HG03097 (cell line): ENCODE data around the gene C12orf57.
A peak's percentile ranks its signal among the peaks of the same experiment; 100 is the strongest.

Source experiments
- ATAC-seq: cut with Tn5 transposase; IDR thresholded peaks from one replicate; pipeline ENCODE4 v1.9.1; 2021; ENCODE audit not compliant: unreplicated experiment, low FRiP score

Gene C12orf57

DNA sequence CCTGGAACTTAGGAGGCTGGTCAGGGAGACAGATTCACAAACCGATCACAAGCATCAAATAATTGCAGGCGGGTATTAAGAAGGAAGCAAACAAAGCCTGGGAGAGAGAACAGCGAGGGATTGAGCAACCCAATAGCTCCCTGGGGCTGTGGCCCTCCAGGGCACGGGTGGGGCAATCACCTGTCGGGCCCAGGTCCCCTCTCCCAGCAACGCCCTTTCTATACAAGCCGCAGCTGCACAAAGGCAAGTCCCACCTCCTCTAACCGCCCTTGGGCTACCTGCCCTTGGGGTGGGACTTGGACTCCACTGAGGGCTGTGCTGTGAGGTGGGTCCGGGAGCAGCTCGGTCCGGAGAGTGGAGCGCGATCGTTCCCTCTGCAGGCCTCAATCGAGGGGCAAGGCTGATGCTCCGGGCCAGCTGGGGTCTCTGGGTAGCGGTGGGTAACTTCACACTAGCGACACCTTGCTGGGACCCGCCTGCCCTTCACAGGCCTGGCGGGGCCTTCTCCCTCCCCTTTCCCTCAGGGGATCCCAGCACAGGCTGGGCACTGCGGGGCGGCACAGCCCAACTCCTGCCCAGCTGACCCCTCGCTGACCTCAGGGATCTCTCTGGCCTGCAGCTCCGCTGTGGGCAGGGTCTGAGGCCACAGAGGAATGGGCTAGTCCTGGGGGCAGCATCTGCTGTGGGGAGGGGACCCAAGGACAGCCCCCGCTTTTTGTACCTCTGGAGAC is 18.6 kb downstream of the C12orf57 start:
- ATAC-seq: no peak

GRCh38 chr12:6963016-6963731 is 19.4 kb downstream of the C12orf57 start:
- ATAC-seq: no peak

DNA sequence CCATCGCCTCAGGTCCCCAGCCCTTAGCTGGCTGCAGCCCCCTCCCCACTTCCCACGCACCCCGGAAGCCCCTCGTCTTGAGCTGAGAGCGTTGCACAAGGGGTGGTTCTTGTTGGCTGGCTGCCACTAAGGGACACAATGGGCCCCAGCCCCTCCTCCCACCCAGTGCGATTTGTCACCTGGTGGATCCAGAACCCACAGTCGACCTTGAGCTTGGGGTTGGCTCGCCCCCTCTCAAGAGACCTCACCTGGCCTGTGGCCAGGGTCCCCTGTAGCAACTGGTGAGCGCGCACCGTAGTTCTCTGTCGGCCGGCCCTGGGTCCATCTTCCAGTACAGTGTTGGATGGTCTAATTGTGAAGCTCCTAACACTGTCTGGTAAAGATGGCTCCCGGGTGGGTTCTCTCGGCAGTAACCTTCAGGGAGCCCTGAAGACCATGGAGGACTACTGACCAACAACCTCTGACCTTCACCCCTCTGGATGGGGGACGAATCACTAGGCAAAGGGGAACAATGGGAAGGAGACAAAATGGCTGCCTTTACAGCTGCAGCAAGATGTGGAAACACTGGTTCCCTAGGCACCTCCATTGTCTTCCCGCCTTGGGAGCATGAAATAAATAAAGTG is 20.1 kb downstream of the C12orf57 start:
- ATAC-seq: no peak

DNA sequence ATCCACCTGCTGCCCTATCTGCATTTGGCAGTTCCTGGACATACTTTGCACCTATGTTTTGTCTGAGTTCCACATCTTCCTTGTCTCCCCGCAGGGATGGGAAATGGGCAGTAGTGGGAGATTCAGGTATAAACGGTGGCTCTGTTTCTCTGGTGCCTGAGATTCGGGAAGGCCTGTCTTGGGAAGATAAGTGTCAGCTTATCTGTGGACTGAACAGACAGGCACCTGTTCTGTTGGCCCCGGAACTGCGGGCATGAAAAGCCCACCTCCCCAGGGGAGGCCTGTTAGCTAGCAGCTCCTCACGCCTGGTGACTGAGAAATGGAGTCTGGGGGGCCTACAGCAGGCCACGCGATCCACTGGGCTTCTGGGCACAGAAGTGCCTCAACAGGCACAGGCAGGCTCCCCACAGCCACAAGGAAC is 20.8 kb downstream of the C12orf57 start:
- no peak for ATAC-seq

DNA sequence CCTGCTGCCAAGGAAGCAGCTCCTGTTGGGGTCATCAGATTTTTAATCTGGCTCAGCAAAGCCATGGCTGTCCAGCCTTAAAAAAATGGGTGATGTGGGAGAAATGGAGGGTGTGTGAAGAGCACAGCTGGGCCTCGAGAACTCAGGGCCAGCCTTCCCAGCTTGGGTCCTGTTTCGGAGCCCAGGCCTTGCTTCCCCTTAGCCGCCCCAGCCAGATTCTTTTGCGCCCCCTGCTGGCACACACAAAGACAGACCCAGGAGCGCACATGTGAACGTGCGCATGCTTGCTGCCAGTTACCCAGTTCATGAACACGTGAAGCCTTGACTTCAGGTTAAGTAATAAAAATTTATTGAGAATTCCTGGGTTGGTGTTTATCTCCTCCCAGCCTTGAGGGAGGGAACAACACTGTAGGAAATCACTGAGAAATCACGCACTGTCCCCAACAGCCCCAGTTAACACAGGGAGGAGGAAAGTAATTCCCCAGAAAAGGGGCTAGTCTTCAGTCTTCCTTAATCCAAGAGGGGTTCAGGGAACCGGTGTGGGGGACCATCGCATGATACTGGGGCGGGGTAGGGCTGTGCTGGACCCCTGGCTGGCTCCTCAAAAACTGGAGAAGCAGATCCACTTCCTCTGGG is 21.3 kb downstream of the C12orf57 start:
- peak; percentile 37 for ATAC-seq

GRCh38 chr12:6965714-6966113 is 21.9 kb downstream of the C12orf57 start:
- no peak for ATAC-seq

GRCh38 chr12:6966351-6966750 is 22.5 kb downstream of the C12orf57 start:
- no peak for ATAC-seq

DNA sequence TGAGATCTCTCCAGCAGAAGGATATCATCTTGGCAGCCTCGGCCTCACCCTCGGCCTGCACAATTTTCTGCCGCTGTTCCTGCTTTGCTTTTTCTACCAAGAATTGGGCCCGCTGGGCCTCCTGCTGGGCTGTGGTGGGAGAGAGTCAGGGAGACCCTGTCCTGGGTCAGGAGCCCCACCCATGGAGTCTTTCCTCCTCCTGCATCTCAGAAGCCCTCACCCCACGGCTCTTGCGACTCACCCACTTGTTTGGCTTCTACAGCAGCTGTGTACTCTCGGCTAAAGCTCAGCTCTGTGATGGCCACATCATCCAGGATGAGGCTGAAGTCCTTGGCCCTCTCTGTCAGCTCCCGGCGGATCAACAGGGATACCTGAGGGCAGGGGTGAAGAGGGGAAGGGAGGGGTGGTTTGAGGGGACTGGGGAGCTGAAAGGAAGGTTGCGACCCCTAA is 23.9 kb downstream of the C12orf57 start:
- no peak for ATAC-seq

DNA sequence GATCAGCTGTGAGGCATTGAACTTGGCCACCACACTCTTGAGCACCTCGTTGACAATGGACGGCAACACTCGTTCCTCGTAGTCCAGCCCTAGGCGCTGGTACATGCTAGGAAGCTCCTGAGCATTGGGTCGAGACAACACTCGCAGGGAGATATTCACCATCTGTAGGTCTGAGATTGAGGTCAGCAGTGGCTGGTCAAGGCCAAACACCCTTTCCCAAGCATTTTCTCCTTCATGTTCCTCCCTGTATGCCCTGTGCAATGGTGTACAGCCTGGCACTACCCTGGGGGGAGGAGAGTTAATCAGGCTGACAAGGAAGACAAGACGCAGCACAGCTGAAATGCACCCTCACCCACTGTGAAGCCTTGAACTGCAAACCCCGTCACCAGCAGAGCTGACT is 24.6 kb downstream of the C12orf57 start:
- no peak for ATAC-seq

- peak; percentile 1 for ATAC-seq
Observed at GRCh38 chr12:6970096-6970527, 26.3 kb downstream of the C12orf57 start.

- ATAC-seq: no peak
Observed at GRCh38 chr12:6974180-6974579, 30.4 kb downstream of the C12orf57 start.

DNA sequence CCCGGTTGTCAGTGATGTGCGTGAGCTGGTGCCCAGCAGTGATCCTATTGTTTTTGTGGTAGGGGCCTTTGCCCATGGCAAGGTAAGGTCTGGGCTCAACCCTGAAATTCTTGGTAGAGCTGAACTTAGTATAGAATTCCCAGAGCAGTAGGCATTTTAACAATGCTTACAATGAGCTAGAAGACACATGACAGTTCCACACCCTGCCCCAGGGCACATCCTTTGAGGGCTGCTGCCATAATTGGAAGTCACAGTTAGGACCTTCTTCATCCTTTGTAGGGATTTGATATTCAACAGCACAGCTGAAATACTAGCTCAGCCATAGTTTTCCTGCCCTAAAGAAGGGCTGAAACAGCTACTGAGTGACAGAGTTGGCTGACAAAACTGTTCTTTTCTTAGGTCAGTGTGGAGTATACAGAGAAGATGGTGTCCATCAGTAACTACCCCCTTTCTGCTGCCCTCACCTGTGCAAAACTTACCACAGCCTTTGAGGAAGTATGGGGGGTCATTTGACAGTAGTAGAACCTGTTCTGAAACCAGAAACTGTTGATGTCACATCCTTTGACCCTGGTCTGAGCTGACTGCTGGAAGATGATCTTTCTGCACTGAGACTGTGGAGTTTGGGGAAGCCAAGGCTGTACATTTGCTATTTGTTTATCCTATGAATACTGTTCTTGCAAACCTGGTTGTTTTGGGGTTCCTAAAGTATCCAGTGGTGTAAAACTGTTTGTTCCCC is 31.6 kb downstream of the C12orf57 start:
- no peak for ATAC-seq

DNA sequence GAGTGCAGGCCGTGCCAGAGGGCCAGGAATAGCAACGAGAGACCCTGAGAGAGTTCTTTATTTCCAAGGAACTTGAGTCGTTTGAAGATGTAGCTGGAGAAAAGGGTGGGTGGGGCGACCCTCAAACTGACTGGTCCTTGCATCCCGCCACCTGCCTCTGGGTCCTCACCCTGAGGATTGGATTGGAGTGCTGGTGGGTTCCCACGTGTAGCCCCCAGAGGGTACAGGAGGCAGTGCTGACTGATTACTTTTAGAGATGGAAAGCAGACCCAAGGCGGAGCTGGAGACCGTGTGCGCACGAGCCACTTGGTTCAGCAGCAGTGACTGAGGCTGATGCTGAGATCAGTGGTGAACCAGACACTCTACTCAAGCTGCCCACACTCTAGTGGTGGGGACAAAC is 33.8 kb downstream of the C12orf57 start:
- no peak for ATAC-seq

- no peak for ATAC-seq
Observed at GRCh38 chr12:6978188-6978587, 34.4 kb downstream of the C12orf57 start.

GRCh38 chr12:6978611-6979011 is 34.8 kb downstream of the C12orf57 start:
- no peak for ATAC-seq

- no peak for ATAC-seq
Observed at GRCh38 chr12:6979021-6979420, 35.2 kb downstream of the C12orf57 start.

DNA sequence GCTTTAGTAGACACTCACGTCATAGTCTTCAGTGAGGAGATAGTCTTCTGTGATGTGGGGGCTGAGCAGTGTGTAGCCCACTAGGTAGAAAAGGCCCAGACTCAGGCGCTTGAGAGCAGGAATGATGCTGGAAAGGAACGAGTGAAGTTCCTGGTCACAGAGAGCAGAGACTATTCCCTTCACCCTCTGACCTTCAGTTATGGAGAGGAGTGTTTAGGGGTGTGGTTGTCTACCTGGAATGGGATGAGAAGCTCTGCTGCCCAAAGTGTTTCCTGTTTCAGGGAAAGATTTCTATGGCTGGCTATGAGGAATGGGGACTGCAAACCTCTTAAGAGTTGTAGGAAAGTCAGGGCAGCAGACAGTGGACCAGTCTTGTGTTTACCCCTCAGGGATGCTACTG is 35.6 kb downstream of the C12orf57 start:
- ATAC-seq: no peak

DNA sequence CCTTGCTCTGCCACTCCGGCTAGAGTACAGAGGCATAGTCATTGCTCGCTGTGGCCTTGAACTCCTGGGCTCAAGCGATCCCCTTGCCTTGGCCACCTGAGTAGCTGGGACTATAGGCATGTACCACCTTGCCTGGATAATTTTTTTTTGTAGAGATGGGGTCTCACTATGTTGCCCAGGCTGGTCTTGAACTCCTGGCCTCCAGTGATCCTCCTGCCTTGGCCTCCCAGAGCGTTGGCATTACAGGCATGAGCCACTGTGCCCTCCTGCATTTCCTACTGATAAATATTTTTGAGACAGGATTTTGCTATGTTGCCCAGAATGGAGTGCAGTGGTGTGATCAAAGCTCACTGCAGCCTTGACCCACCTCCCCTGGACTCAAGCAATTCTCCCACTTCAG is 36.3 kb downstream of the C12orf57 start:
- ATAC-seq: no peak

DNA sequence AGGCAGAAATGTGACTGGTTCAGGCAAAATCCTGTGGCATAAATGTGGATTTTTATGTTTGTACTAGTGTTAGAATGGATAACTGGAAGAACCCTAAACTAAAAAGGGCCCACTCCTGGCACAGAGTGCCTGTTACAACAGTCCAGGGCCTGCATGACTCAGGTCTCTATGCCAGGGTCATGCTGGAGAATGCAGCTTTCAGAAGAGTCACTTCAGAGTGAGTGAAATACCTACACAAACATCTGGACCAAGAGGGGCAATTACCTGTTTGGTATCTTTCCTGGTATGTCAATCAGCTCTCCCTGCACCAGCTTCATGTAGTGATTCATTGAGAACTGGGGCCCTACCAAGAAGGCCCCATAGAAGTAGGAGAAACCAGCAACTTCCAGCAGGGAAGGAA is 36.9 kb downstream of the C12orf57 start:
- no peak for ATAC-seq
